Stimulated activated CD8-positive, alpha-beta memory T cell treated with anti-CD3 and anti-CD28 coated beads, Interleukin-15, amount 100 ng/mL, for 1 hour (primary cell): ENCODE measurements around the gene PLEKHF1.
"Not testable (repeated sequence)": the region's sequence is repeated elsewhere in the genome, so short reads cannot be mapped to it uniquely, and the experiment has no call there.

ENCODE experiments used
- DNase-seq: peaks from one replicate; pipeline ENCODE4 v3.0.0-alpha.2; 2020; ENCODE audit warnings: low read depth

PLEKHF1 gene

GRCh38 chr19:29665215-29665825 is at the start of gene PLEKHF1:
Gene PLEKHF1 (plus strand): TSS chr19:29665461. CDS start chr19:29673840, 8,379 bp downstream.
- peak; percentile 62 for DNase-seq

- DNase-seq: no peak
These were observed 49.3 kb upstream of the PLEKHF1 start for GRCh38 chr19:29615891-29616425.

- no peak for DNase-seq
These were observed 48.7 kb upstream of the PLEKHF1 start for GRCh38 chr19:29616541-29616940.

GRCh38 chr19:29617366-29618266 is 47.6 kb upstream of the PLEKHF1 start:
- no peak for DNase-seq

GRCh38 chr19:29618434-29618833 is 46.8 kb upstream of the PLEKHF1 start:
- DNase-seq: no peak

- no peak for DNase-seq
These were observed 46.4 kb upstream of the PLEKHF1 start for GRCh38 chr19:29618871-29619270.

GRCh38 chr19:29620931-29621351 is 44.3 kb upstream of the PLEKHF1 start:
- DNase-seq: no peak

- DNase-seq: no peak
These were observed 42.8 kb upstream of the PLEKHF1 start for GRCh38 chr19:29622166-29623070.

- DNase-seq: no peak
These were observed 41.4 kb upstream of the PLEKHF1 start for GRCh38 chr19:29623726-29624488.

- DNase-seq: no peak
These were observed 40.6 kb upstream of the PLEKHF1 start for GRCh38 chr19:29624489-29625185.

- no peak for DNase-seq
These were observed 40.0 kb upstream of the PLEKHF1 start for GRCh38 chr19:29625186-29625651.

- no peak for DNase-seq
These were observed 38.9 kb upstream of the PLEKHF1 start for GRCh38 chr19:29626386-29626785.

GRCh38 chr19:29626832-29627231 is 38.4 kb upstream of the PLEKHF1 start:
- not testable (repeated sequence) for DNase-seq

- DNase-seq: no peak
These were observed 36.4 kb upstream of the PLEKHF1 start for GRCh38 chr19:29628661-29629385.

- DNase-seq: no peak
These were observed 35.3 kb upstream of the PLEKHF1 start for GRCh38 chr19:29629836-29630534.

GRCh38 chr19:29630655-29631054 is 34.6 kb upstream of the PLEKHF1 start:
- no peak for DNase-seq

- DNase-seq: no peak
These were observed 33.8 kb upstream of the PLEKHF1 start for GRCh38 chr19:29631450-29631849.

- DNase-seq: no peak
These were observed 31.3 kb upstream of the PLEKHF1 start for GRCh38 chr19:29634002-29634401.
